Medulla oblongata (tissue), 1 donor: ENCODE data around the gene ACOX1.

Experiments
- DNase-seq: peaks from one replicate; pipeline ENCODE4 v3.0.0-alpha.2; 2015; ENCODE audit errors: extremely low spot score

Gene ACOX1

GRCh38 chr17:75933808-75934207 is 45.2 kb downstream of the ACOX1 start:
- no peak for DNase-seq

DNA sequence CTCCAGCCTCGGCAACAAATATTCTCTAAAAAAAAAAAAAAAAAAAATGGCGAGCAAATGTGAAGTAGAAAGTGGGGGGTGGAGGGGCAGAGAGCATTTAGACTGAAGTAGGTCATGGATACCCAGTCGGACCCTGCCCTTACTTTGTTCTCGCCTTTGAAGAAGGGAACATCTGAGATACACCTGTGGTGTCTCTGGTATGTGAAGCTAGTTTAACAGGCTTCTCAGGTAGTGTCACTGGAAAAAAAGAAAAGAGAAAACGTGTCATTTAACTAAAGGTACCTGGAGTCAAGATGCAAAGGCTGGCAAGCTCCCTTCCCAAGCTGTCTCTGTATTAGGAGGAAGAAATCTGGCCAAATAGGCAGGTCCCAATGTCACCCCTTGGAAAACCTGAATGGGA is 46.1 kb downstream of the ACOX1 start:
- no peak for DNase-seq

- no peak for DNase-seq
Observed at GRCh38 chr17:75931062-75931461, 47.9 kb downstream of the ACOX1 start.

DNA sequence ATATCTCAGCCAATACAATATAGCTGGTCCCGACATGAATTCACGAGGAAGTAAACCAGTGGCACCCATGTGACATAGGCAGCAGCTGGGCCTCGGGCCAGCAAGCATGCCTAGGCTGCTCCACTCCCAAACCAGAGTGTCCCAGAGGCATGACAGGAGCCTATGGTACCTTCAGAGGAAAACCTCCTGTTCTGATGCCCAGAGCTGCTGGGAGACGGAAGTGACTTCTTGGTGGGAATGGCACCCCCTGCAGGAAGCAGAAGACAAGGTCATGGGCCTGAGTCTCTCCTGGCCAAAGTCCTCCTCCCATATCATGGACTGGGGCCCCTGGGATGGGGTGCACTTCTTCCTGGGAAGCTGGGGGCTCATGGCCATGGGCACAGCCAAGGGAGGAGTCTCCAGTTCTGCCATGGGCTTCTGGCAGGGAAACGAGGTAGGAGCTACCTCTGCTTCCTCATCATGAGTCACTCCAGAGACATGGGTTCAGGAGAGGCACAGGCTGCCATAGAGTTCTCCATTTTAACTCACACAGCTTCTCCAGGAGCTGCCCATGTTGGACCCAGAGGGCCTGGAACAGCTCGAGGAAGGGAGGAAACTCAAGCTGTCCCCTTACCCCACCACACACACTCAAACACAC is 51.6 kb downstream of the ACOX1 start:
- no peak for DNase-seq

- DNase-seq: no peak
Observed at GRCh38 chr17:75926456-75926855, 52.5 kb downstream of the ACOX1 start.

GRCh38 chr17:75925912-75926311 is 53.1 kb downstream of the ACOX1 start:
- DNase-seq: no peak

DNA sequence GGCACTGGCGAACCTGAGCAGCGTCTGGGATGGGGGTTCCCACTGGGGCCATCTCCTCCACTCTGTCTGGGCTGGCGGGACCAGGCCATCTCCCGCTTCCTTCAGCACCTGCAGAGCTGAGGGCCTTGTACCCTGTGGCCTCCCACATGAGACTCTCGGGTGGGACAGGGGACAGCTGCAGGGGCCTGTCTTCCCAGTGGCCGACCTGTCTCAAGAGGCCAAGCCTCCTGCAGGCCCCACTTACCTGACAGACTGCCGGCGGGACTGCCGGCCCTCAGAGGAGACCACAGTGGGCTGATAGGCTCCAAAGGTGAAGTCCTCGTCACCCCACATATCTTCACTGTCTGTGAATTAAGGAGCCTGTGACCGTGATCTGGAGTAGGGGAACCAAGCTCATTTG is 53.9 kb downstream of the ACOX1 start:
- no peak for DNase-seq

GRCh38 chr17:75922963-75923874 is 55.7 kb downstream of the ACOX1 start:
- no peak for DNase-seq

GRCh38 chr17:75922173-75922961 is 56.6 kb downstream of the ACOX1 start:
- DNase-seq: no peak

- no peak for DNase-seq
Observed at GRCh38 chr17:75921596-75921995, 57.4 kb downstream of the ACOX1 start.

DNA sequence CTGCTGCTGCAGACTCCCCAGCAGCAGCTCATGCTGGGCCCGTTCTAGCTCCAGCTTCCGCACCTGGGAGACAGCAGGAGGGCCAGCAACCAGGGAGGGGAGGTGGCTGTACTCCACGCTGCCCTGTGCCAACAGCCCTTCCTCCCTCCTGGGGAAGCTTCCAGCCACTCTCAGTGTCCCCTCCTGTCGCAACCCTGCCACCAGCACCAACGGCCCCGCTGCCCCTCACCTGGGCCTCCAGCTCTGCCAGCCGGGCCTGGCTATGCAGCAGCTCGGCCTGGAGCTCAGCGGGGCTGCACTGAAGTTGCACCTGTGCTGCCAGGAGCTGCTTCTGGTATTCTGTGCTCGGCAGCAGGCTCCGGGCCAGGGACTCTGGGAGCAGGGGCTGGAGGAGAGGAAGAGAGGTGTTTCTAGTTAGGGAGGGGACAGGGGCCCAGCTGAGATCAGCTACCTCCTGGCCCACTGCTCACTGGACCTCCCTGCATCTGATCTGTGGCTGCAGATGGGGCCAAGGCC is 58.9 kb downstream of the ACOX1 start:
- DNase-seq: no peak

DNA sequence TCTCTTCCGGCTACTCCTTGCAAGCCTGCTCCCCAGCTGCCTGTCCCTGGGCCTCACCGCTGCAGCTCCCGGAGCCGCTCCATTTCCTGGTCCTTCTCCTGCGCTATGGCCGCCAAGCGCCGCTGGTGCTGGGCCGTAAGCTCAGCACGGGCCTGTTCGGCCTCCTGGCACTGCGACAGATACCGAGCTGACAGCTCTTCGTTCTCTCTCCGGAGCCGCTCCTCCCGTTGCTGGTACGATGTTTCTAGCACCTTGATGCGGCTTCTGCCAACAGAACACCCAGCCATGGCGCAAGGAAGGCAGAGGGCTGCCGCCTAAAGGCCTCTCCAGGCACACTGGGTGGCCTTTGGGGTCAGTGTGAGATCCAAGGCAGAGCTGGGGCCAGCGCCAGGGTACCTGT is 59.4 kb downstream of the ACOX1 start:
- DNase-seq: no peak

DNA sequence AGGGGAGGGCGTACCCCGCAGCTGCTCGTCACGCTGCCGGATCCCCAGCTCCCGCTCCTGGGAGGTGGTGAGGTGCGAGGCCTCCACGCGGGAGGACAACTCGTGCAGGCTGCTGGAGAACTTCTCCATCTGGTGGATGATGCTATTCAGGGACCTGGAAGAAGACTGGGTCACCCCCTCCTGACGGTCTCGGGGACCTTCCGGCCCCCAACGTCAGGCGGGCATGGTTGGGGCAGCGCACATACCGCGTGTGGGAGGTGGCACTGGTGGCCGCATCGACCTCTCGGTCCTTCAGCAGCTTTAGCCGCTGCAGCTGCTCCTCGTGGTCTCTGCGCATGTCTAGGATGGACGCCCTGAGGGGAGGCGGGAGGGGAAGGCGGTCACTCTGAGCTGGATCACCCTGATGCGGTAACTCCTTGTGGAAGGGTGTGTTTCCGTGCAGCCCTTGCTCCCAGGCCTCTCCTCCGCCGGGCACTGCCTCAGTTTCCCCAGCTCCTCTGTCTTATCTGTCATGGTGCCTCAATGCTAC is 61.0 kb downstream of the ACOX1 start:
- no peak for DNase-seq

- no peak for DNase-seq
Observed at GRCh38 chr17:75917141-75917916, 61.6 kb downstream of the ACOX1 start.

GRCh38 chr17:75915268-75915667 is 63.7 kb downstream of the ACOX1 start:
- DNase-seq: no peak

DNA sequence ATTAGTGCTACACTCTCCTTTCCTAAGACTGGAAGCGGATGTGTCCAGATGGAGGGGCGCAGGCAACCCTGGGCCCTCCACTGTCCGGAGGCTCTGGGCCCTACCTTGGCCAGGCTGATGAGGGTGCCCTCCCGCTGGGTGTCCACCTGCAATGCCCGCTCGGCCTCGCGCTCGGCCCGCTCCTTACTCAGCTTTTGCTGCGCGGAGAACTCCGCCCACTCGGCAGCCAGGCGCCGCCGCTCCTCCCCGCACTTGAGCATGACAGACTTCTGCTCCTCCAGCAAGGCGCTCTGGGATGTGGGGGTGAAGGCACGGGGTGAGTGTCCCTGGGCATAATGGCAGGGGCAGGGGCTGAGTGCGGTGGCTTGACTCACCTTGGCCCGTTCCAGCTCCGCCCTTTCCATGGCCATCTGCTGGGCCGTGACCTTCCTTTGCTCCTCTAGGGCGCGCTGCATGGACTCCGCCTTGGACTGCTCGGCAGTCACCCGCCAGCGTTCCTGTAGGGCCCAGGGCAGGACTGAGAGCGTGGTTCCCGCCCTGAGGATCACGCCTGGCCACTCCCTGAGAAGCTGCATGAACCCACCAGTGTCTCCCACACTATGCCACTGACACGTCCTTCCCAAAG is 64.2 kb downstream of the ACOX1 start:
- no peak for DNase-seq

GRCh38 chr17:75913537-75914210 is 65.3 kb downstream of the ACOX1 start:
- no peak for DNase-seq

- no peak for DNase-seq
Observed at GRCh38 chr17:75910699-75911098, 68.3 kb downstream of the ACOX1 start.

DNA sequence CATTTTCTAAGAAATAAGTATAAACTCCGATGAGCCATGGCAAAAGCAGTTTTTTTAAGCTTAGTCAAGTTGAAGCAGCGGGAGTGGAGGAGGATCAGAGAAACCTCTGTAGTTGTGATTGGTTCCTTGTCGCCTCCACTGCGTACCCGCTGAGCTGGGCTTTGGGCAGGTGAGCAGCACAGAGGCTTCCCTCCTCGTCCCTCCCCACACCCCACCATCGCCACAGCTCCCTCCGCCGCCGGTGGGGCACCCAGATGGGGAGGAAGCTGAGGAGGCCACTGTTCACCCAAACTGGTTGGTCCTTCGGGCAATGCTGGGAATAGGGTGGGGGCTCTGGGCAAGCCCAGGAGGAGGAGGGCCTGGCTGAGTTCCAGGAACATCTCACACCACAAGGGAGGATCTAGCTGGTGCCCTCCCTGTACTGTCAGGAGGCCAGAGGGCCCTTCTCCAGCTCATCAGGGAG is 69.1 kb downstream of the ACOX1 start:
- no peak for DNase-seq
